ENCODE results near the gene NOL6.
"Not testable (repeated sequence)": the region's sequence is repeated elsewhere in the genome, so short reads cannot be mapped to it uniquely, and the experiment has no call there.

NOL6 gene

GRCh38 chr9:33473643-33474352 is at the start of gene NOL6:
NOL6 (minus strand) TSS chr9:33473924; CDS start chr9:33473842, 82 bp downstream.
- DNase-seq, result peak; percentile 98

- not testable (repeated sequence) for DNase-seq
These were observed 48.1 kb upstream of the NOL6 start for GRCh38 chr9:33521861-33522260.

- DNase-seq, result not testable (repeated sequence)
These were observed 44.3 kb upstream of the NOL6 start for GRCh38 chr9:33517934-33518577.

GRCh38 chr9:33517373-33517772 is 43.6 kb upstream of the NOL6 start:
- DNase-seq, result no peak

GRCh38 chr9:33516397-33516796 is 42.7 kb upstream of the NOL6 start:
- DNase-seq, result not testable (repeated sequence)

- DNase-seq, result not testable (repeated sequence)
These were observed 41.7 kb upstream of the NOL6 start for GRCh38 chr9:33515342-33515995.

GRCh38 chr9:33512535-33512934 is 38.8 kb upstream of the NOL6 start:
- not testable (repeated sequence) for DNase-seq

GRCh38 chr9:33511184-33511517 is 37.4 kb upstream of the NOL6 start:
- not testable (repeated sequence) for DNase-seq

- no peak for DNase-seq
These were observed 36.8 kb upstream of the NOL6 start for GRCh38 chr9:33510262-33511183.

GRCh38 chr9:33506626-33507370 is 33.1 kb upstream of the NOL6 start:
- DNase-seq, result no peak

- DNase-seq, result no peak
These were observed 24.7 kb upstream of the NOL6 start for GRCh38 chr9:33498387-33498786.

- DNase-seq, result not testable (repeated sequence)
These were observed 20.1 kb upstream of the NOL6 start for GRCh38 chr9:33493819-33494218.

GRCh38 chr9:33489066-33489465 is 15.3 kb upstream of the NOL6 start:
- no peak for DNase-seq

- not testable (repeated sequence) for DNase-seq
These were observed 11.6 kb upstream of the NOL6 start for GRCh38 chr9:33485312-33485711.

GRCh38 chr9:33480976-33481375 is 7.3 kb upstream of the NOL6 start:
- no peak for DNase-seq

- no peak for DNase-seq
These were observed 6.4 kb upstream of the NOL6 start for GRCh38 chr9:33480106-33480505.

- DNase-seq, result no peak
These were observed 2.8 kb upstream of the NOL6 start for GRCh38 chr9:33476503-33476902.

GRCh38 chr9:33475357-33475756 is 1.6 kb upstream of the NOL6 start:
- DNase-seq, result no peak

GRCh38 chr9:33472881-33473615 is 676 bp downstream of the NOL6 start:
- no peak for DNase-seq

GRCh38 chr9:33472171-33472880 is 1.4 kb downstream of the NOL6 start:
- DNase-seq, result no peak

- no peak for DNase-seq
These were observed 2.4 kb downstream of the NOL6 start for GRCh38 chr9:33471361-33471760.
